T-helper 2 cell treated with Interferon-gamma antibody and Interleukin-4, amounts not matched to agents 100 ng/mL and 5 ng/mL, for 36 hours (primary cell): ENCODE data around the gene MDM2. TPM values are rescaled to one million over a fixed set of nuclear protein-coding genes. Genes with fewer than 3 reads are reported as not detected.
"Not testable (repeated sequence)": the region's sequence is repeated elsewhere in the genome, so short reads cannot be mapped to it uniquely, and the experiment has no call there.

ENCODE experiments used
- intact Hi-C: fragments of 100-400 bp; cut with micrococcal nuclease; formaldehyde crosslinking; loops from one replicate; pipeline ENCODE4 v1.15.1; 2023
- total RNA-seq: library from RNA; stranded (reverse); gene quantifications from 2 replicates; pipeline ENCODE4 v1.2.3, GENCODE V29; 2022

The MDM2 gene
- total RNA-seq, 1 donor from 2014 or later = 213 TPM

GRCh38 chr12:68785823-68786222, 22.2 kb upstream of the MDM2 start:
- intact Hi-C loops = no loop called here

DNA sequence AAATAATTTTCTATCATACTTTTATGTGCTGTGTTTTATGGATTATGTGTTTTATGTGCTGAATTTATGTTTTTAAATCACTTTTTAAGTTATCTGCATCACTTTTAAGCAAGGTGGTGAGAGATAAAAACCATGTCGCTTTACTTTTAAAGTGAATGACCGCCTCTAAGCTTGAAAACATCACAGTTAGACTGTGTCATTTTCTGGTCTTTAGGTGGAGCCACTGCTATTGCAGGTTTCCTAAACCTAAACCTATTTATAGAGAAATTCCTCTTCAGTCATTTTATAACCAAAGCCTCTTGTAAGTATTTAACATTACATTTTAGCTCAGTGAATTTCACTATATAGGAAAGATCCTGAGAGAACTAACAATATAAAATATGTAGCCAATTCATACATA, 21.0 kb upstream of the MDM2 start:
- intact Hi-C loops = no loop called here

DNA sequence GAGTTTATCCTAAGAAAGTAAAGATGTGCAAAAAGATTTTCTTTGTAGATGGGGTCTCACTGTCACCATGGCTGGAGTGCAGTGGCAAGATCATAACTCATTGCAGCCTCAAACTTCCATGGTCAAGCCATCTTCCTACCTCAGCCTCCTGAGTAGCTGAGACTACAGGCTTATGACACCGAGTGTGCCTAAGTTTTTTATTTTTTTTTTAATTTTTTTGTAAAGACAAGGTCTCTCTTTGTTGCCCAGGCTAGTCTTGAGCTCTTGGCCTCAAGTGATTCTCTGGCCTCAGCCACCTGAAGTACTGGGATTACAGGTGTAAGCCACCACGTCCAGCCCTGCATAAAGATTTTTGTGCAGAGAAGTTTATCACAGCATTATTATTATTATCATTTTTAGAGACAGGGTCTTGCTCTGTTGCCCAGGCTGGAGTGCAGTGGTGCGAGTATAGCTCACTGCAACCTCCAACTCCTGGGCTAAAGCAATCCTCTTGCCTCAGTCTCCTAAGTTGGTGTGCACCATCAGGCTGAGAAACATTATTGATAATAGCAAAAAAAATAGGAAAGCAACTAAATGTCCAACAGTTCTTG, 19.3 kb upstream of the MDM2 start:
- intact Hi-C loops = no loop called here

- intact Hi-C loops = no loop called here
These were observed 18.7 kb upstream of the MDM2 start for GRCh38 chr12:68789144-68789878.

DNA sequence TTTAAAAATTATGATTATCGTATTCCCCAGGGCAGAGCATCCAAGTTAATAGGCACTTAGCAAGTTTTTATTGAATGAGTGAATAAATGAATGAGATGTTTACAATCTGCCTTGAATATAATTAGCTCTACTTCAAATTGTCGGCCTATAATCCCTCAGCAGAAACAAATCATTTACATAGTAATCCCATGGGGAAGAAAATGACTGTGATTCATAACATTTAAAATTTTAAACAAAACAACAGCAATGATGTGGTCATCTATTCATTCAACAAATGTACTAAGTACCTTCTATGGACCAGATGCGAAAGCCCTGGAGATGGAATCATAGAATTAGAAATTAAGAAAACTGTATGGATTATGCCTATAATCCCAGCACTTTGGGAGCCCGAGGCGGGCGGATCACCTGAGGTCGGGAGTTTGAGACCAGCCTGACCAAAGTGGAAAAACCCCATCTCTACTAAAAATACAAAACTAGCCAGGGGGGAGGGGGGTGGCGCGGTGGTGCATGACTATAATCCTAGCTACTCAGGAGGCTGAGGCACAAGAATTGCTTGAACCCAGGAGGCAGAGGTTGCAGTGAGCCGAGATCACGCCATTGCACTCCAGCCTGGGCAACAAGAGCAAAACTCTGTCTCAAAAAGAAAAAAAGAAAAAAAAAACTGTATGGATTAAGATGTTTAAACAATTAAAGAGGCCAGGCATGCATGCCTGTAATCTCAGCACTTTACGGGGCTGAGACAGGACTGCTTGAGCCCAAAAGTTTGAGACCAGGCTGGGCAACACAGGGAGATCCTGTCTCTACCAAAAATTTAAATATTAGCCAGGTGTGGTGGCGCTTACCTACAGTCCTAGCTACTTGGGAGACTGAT, 17.7 kb upstream of the MDM2 start:
- intact Hi-C loops = no loop called here

GRCh38 chr12:68790952-68791234, 17.1 kb upstream of the MDM2 start:
- intact Hi-C loops = no loop called here

DNA sequence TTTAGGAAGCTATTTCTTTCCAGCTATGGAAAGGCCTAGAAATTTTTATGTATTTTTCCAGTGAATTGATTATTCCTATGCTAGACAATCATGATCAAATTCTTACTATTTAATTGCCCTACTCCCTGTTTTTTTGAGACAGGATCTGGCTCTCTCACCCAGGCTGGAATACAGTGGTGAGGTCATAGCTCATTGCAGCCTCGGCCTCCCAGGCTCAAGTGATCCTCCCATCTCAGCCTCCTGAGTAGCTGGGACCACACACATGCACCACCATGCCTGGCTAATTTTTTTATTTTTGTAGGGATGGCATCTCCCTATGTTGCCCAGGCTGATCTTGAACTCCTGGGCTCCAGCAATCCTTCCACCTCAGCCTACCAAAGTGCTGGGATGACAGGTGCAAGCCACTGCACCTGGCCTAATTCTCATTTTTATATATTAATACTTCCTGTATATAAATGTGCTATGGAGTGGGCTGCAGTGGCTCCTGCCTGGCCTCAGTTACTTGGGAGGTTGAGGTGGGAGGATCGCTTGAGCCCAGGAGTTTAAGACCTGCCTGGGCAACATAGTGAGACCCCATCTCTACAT, 16.0 kb upstream of the MDM2 start:
- intact Hi-C loops = no loop called here

GRCh38 chr12:68792952-68793351, 15.0 kb upstream of the MDM2 start:
- intact Hi-C loops = no loop called here

GRCh38 chr12:68793436-68793835, 14.5 kb upstream of the MDM2 start:
- intact Hi-C loops = no loop called here

DNA sequence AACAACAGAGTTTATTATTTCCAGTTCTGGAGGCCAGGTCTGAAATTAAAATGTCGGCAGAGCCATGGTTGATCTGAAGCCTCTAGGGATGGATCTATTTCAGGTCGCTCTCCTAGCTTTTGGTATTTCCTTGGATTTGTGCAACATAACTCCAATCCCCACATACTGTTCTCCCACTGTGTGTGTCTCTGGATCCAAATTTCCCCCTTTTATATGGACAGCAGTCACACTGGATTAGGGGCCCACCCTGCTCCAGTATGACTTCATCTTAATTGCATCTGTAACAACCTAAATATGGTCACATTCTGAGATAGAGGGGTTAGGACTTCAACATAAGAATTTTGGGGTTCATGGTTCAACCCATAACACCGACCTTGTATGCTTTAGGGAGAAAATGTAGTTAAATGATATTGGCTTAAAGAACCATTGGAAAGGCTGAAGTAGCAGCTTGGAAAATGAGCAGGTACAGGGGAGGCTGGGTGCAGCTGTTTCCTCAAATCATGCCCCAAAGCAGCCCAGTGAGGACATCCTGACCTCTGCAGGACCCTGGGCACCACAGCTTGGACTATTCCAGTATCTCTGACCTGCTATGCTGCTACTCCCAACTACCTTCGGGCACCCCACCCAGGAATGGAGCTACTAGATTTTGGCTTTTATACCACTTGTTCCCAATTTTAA, 13.9 kb upstream of the MDM2 start:
- intact Hi-C loops = no loop called here

GRCh38 chr12:68794653-68795251, 13.2 kb upstream of the MDM2 start:
- intact Hi-C loops = no loop called here

- intact Hi-C loops = no loop called here
These were observed 11.6 kb upstream of the MDM2 start for GRCh38 chr12:68796399-68796798.

DNA sequence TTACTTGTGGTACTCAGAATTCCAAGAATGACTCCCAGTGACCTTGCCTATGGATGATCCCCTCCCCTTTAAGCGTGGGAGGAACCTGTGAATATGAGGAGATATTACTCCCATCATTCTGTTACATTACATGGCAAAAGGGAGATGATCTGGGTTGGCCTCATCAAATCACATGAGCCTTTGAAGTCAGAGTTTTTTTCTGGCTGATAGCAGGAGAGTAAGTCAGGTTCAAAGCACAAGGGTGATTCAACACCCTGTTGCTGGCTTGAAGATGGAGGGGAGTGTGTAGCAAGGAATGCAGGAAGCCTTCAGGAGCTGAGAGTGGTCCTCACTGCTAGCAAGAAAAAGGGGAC, 9.1 kb upstream of the MDM2 start:
- intact Hi-C loops = no loop called here

GRCh38 chr12:68800294-68800693, 7.7 kb upstream of the MDM2 start:
- intact Hi-C loops = no loop called here

DNA sequence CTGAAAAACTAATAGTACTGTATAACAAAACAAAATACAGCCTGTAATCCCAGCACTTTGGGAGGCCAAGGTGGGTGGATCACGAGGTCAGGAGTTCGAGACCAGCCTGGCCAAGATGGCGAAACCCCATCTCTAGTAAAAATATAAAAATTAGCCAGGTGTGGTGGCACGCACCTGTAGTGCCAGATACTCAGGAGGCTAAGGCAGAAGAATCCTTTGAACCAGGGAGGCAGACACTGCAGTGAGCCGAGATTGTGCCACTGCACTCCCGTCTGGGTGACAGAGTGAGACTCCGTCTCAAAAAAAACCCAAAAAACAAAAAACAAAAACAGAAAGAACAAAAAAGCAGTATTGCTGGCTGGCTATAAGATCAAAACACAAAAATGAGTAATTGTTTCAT, 6.9 kb upstream of the MDM2 start:
- intact Hi-C loops = not testable (repeated sequence)

GRCh38 chr12:68802372-68802745, 5.6 kb upstream of the MDM2 start:
- intact Hi-C loops = not testable (repeated sequence)

DNA sequence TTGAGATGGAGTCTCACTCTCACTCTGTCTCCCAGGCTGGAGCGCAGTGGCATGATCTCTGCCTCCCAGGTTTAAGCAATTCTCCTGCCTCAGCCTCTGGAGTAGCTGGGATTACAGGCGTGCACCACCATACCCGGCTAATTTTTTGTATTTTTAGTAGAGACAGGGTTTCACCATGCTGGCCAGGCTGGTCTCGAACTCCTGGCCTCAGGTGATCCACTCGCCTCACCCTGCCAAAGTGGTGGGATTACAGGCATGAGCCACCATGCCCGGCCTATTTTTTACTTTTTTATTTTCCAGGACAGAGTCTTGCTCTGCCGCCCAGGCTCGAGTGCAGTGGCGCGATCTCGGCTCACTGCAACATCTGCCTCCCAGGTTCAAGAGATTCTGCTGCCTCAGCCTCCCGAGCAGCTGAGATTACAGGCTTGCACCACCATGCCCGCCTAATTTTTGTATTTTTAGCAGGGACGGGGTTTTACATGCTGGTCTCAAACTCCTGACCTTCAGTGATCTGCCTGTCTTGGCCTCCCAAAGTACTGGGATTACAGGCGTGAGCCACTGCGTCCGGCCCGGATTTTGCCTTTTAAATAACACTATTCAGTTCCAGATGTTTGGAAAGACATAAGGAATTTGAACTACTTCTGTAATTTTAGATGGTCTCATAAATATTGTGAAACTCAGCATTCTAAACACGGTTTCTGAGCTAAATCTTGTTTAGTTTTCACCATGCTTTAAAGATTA, 4.9 kb upstream of the MDM2 start:
- intact Hi-C loops = not testable (repeated sequence)

GRCh38 chr12:68803948-68804656, 3.9 kb upstream of the MDM2 start:
- intact Hi-C loops = no loop called here

GRCh38 chr12:68804657-68805591, 3.1 kb upstream of the MDM2 start:
- intact Hi-C loops = loop anchor here (5.0 kb wide), 2 partner anchors 118 to 473 kb away; partner anchors contain the start of genes MDM1 and NUP107
